Gastrocnemius medialis (tissue), 4 donors: ENCODE data around the gene EIF5AL1.
"Not testable (repeated sequence)": the region's sequence is repeated elsewhere in the genome, so short reads cannot be mapped to it uniquely, and the experiment has no call there.

Experiments used
- CTCF ChIP-seq, 5 experiments: fragments of 450-650 bp in 3 of 5; fragments of 200-600 bp in 2 of 5; sonication (generic) in 2 of 5; IDR thresholded peaks in 4 of 5; conservative IDR thresholded peaks in 1 of 5; 1 replicate in 4 of 5; 2 replicates in 1 of 5; pipeline ENCODE4 v1.5.1; 2016 to 2019; ENCODE audit warnings: antibody characterized with exemption in 5 of 5, mild to moderate bottlenecking in 3 of 5, moderate library complexity in 3 of 5
- POLR2A ChIP-seq, 2 donors: fragments of 450-650 bp; IDR thresholded peaks; one replicate each; pipeline ENCODE4 v1.6.1; 2017; ENCODE audit warnings: antibody characterized with exemption in 2 of 2, mild to moderate bottlenecking in 2 of 2, moderate library complexity in 2 of 2

DNA sequence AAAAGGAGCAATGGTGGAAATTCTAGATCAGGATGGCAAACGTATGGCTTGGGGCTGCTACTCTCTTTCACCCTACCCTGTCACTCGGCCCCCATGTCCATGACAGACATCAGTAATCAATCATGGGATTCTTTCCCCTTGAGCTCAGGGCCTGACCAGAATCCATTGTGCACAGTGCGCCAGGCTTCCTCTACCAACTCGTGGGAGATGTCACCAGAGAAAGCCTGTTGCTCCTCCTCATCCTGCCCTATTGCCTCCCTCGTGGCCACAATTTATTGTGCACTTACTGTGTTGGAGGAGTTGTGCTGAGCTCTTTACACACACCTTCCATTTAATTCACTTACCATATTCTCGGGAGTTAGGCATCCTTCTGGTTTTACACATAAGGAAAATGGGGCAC lies 26.0 kb downstream of the EIF5AL1 start:
- TF ChIP-seq POLR2A (IDR thresholded peaks at IDR 0.05); CTCF (IDR thresholded peaks at IDR 0.05 in 4 of 5, conservative IDR thresholded peaks at IDR 0.05 in 1 of 5): not testable (repeated sequence)
